ENCODE results near the gene PRELP.

DNA sequence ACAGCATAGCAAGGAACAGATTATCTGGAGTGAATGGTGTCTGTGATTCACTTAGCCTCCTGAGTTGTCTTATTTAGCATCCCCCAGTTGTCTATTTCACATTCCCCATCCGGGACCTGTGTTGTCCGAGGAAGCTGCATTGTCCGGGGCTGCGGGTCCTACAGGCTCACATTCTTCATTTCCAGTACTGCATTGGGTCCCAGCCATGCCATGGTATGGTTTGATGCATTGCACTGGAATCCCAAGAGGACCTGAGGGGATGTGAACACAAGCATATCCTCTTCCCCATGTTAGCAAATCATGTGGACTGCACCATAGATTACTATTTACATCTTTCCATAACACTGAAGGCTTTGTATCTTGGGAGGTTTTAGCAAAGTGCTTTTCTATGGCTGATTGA, 48.2 kb upstream of the PRELP start:
- TF ChIP-seq, protein P1, sequence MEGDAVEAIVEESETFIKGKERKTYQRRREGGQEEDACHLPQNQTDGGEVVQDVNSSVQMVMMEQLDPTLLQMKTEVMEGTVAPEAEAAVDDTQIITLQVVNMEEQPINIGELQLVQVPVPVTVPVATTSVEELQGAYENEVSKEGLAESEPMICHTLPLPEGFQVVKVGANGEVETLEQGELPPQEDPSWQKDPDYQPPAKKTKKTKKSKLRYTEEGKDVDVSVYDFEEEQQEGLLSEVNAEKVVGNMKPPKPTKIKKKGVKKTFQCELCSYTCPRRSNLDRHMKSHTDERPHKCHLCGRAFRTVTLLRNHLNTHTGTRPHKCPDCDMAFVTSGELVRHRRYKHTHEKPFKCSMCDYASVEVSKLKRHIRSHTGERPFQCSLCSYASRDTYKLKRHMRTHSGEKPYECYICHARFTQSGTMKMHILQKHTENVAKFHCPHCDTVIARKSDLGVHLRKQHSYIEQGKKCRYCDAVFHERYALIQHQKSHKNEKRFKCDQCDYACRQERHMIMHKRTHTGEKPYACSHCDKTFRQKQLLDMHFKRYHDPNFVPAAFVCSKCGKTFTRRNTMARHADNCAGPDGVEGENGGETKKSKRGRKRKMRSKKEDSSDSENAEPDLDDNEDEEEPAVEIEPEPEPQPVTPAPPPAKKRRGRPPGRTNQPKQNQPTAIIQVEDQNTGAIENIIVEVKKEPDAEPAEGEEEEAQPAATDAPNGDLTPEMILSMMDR (IDR thresholded peaks at IDR 0.05), result no peak
- TF ChIP-seq POLR2A (IDR thresholded peaks at IDR 0.05), result no peak
